ENCODE measurements around the gene DPF3. TPM values are rescaled to one million over a fixed set of nuclear protein-coding genes. Genes with fewer than 3 reads are reported as not detected.

Gene DPF3
- total RNA-seq, 1 donor from 2014 or later, result 3.0 TPM

- Mint-ChIP-seq H3K4me1 (ENCODE audit: unreplicated experiment) (peaks cover 9% of the 10 kb centered on the region), H3K27me3 (ENCODE audit: unreplicated experiment) (peaks cover 3% of the 10 kb centered on the region), H3K27ac (ENCODE audit: unreplicated experiment) (no peak overlapping the region), H3K9me3 (ENCODE audit: unreplicated experiment) (no peaks in the 10 kb centered on the region), H3K36me3 (ENCODE audit: low read depth, unreplicated experiment) (no peaks in the 10 kb centered on the region), H3K4me3 (ENCODE audit: unreplicated experiment) (no peak overlapping the region)
- TF ChIP-seq, protein P1, sequence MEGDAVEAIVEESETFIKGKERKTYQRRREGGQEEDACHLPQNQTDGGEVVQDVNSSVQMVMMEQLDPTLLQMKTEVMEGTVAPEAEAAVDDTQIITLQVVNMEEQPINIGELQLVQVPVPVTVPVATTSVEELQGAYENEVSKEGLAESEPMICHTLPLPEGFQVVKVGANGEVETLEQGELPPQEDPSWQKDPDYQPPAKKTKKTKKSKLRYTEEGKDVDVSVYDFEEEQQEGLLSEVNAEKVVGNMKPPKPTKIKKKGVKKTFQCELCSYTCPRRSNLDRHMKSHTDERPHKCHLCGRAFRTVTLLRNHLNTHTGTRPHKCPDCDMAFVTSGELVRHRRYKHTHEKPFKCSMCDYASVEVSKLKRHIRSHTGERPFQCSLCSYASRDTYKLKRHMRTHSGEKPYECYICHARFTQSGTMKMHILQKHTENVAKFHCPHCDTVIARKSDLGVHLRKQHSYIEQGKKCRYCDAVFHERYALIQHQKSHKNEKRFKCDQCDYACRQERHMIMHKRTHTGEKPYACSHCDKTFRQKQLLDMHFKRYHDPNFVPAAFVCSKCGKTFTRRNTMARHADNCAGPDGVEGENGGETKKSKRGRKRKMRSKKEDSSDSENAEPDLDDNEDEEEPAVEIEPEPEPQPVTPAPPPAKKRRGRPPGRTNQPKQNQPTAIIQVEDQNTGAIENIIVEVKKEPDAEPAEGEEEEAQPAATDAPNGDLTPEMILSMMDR (IDR thresholded peaks at IDR 0.05; ENCODE audit: unreplicated experiment), result no peak
- DNase-seq (ENCODE audit: low spot score), result no peak
Observed at GRCh38 chr14:72605096-72605920, 288.6 kb downstream of the DPF3 start.

DNA sequence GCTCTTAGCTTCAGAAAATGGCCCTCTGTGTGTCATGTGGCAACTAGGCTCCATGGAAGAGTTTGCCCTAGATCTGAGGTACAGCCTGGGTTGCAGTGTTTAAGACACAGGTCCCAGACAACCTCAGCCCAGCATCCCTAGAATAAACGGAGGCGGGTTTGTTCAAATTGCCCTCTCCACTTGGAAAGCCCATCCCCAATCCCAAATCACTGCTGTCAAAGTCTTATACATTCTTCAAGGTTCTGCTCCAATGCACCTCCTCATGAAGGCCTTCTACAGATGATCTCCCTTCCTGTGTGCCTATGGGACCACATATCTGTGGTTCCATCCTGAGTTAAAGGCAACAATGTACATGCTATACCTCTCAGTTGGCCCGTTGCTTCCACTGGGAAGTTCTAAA lies 289.8 kb downstream of the DPF3 start:
- H3K27ac Mint-ChIP-seq (ENCODE audit: unreplicated experiment), result no peak overlapping the region

DNA sequence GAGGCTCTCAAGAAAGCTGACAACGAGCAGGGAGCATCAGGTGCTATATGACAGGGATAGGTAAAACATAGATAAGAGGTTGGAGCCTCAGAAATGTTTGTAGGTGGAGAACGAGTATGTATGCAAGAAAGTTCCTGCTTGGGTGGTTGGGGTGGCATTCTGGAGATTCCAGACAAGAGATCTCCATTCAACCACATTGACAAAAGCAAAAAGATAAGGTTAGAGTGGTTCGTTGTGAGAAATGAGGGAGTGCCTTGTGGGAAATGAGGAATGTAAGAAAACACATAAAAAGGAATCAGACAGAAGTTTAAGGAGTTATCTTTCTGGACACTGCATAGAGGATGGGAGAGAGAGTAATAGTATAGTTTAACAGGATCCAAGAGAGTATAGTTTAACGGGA lies 290.3 kb downstream of the DPF3 start:
- no peak overlapping the region for H3K27ac Mint-ChIP-seq (ENCODE audit: unreplicated experiment)
- no peaks in the 10 kb centered on the region for H3K9me3 Mint-ChIP-seq (ENCODE audit: unreplicated experiment)
- H3K4me1 Mint-ChIP-seq (ENCODE audit: unreplicated experiment), result peaks cover 10% of the 10 kb centered on the region
- no peaks in the 10 kb centered on the region for H3K36me3 Mint-ChIP-seq (ENCODE audit: low read depth, unreplicated experiment)
- H3K4me3 Mint-ChIP-seq (ENCODE audit: unreplicated experiment), result no peak overlapping the region
- TF ChIP-seq, protein P1 (IDR thresholded peaks at IDR 0.05; ENCODE audit: unreplicated experiment), result no peak
- DNase-seq (ENCODE audit: low spot score), result no peak
- peaks cover 3% of the 10 kb centered on the region for H3K27me3 Mint-ChIP-seq (ENCODE audit: unreplicated experiment)

More for the DNA sequence above, 289.8 kb downstream of the DPF3 start:
- DNase-seq (ENCODE audit: low spot score), result no peak
- peaks cover 10% of the 10 kb centered on the region for H3K4me1 Mint-ChIP-seq (ENCODE audit: unreplicated experiment)
- TF ChIP-seq, protein P1 (IDR thresholded peaks at IDR 0.05; ENCODE audit: unreplicated experiment), result no peak
- H3K27me3 Mint-ChIP-seq (ENCODE audit: unreplicated experiment), result peaks cover 3% of the 10 kb centered on the region
- no peaks in the 10 kb centered on the region for H3K9me3 Mint-ChIP-seq (ENCODE audit: unreplicated experiment)
- H3K4me3 Mint-ChIP-seq (ENCODE audit: unreplicated experiment), result no peak overlapping the region
- no peaks in the 10 kb centered on the region for H3K36me3 Mint-ChIP-seq (ENCODE audit: low read depth, unreplicated experiment)

DNA sequence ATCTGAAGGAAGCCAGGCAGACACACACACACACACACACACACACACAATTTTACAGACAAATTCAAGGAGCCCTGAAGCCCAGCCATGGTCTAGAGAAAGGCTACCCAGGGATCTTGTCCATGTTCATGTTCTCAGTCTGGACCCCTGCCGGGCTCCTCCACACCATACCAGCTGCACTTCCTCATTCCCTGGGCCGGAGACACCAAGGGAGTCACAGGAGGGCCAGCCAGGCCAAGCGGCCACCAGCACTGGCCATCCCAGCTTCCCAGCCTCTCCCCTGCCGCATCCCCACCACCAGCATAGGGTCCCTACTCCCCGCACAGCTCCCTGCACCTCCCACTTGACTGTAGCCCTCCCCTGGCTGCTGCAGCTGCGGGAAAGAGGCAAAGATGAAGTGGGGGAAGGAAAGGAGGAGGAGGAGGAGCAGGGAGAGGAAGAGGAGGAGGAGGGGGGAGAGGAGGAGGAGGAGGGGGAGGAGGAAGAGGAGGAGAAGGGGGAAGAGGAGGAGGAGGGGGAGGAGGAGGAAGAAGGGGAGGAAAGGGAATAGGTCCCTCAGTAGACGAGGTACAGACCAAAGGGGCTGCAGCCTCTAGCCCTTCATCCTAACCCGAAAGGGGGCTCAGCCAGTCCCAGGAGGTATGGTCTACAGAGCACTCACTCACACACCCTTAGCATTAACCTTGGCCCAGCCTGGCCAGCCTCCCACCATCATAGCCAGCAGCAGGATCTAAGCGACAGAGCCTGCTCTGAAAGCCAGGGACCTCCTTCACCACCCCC lies 293.2 kb downstream of the DPF3 start:
- Mint-ChIP-seq H3K4me1 (ENCODE audit: unreplicated experiment) (peaks cover 10% of the 10 kb centered on the region), H3K27me3 (ENCODE audit: unreplicated experiment) (no peaks in the 10 kb centered on the region), H3K9me3 (ENCODE audit: unreplicated experiment) (no peaks in the 10 kb centered on the region), H3K27ac (ENCODE audit: unreplicated experiment) (no peak overlapping the region), H3K36me3 (ENCODE audit: low read depth, unreplicated experiment) (no peaks in the 10 kb centered on the region), H3K4me3 (ENCODE audit: unreplicated experiment) (no peak overlapping the region)
- no peak for DNase-seq (ENCODE audit: low spot score)
- TF ChIP-seq, protein P1 (IDR thresholded peaks at IDR 0.05; ENCODE audit: unreplicated experiment), result no peak

Data from endothelial cell (in vitro differentiated cells).